AG09319 (cell line): ENCODE results near the gene ANKRD6.

Experiments used
- DNase-seq: peaks from one replicate; pipeline ENCODE4 v3.0.0-alpha.2; 2010; ENCODE audit warnings: low read depth; ENCODE audit errors: extremely low read depth
- TF ChIP-seq, protein P1 (sequence below): IDR thresholded peaks from 2 replicates; pipeline ENCODE4 v1.5.1; 2011; ENCODE audit warnings: low read depth, mild to moderate bottlenecking, inconsistent platforms, low read length, moderate library complexity

Gene ANKRD6

DNA sequence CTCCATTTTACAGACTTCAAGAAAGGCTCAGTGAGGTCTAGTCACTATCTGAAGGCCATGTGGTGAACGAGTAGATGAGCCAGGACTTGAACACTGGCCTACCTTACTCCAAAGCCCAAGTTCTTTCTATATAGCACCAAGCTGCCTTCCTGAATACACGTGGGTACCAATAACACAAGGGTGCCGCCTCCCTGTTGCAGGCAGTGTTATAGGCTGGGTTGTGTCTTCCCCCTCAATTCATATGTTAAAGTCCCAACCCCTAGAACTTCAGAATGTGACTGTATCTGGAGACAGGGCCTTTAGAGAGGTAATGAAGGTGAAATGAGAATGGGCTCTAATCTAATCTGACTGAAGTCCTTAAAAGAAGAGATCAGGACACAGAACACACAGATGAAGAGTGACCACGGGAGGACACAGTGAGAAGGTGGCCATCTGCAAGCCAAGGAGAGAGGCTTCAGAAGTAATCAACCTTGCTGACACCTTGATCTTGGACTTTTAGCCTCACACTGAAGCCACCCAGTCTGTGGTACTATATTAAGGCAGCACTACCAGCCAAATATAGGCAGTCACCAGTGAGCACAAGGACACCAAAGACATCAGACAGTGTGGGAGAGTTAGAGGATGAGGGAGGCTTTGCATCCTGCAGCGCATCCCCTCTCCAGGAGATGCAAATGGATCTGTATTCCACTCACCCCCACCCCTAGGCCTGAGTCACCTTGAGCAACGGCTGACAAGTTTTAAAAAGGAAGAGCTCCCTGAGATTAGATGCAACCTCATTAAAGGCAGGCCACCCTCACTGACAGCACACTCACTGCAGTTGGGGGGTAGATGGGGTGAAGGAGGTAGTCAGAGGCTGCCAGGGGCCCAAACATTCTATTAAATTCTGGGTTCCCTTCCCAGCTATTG is 246.5 kb downstream of the ANKRD6 start:
- DNase-seq: no peak
- TF ChIP-seq, protein P1, sequence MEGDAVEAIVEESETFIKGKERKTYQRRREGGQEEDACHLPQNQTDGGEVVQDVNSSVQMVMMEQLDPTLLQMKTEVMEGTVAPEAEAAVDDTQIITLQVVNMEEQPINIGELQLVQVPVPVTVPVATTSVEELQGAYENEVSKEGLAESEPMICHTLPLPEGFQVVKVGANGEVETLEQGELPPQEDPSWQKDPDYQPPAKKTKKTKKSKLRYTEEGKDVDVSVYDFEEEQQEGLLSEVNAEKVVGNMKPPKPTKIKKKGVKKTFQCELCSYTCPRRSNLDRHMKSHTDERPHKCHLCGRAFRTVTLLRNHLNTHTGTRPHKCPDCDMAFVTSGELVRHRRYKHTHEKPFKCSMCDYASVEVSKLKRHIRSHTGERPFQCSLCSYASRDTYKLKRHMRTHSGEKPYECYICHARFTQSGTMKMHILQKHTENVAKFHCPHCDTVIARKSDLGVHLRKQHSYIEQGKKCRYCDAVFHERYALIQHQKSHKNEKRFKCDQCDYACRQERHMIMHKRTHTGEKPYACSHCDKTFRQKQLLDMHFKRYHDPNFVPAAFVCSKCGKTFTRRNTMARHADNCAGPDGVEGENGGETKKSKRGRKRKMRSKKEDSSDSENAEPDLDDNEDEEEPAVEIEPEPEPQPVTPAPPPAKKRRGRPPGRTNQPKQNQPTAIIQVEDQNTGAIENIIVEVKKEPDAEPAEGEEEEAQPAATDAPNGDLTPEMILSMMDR: no peak

DNA sequence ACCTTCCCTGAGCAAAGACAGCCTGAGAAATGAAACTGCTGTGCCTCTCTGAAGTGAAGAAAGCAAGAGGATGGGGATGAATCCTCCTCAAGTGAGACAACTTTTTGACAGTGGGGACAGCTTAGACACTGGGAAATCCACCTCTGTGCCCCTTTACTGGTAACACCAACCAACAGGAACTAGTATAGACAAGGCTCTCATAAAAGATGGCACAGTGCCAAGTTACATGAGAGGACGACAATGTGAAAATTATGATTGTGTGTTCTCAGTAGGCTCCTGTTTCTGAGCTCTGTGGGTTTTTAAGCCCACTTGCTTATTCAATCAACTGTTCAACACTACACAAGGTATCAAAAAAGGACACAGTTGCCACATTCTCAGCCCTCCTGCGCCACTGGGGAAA is 247.2 kb downstream of the ANKRD6 start:
- TF ChIP-seq, protein P1: no peak
- no peak for DNase-seq

DNA sequence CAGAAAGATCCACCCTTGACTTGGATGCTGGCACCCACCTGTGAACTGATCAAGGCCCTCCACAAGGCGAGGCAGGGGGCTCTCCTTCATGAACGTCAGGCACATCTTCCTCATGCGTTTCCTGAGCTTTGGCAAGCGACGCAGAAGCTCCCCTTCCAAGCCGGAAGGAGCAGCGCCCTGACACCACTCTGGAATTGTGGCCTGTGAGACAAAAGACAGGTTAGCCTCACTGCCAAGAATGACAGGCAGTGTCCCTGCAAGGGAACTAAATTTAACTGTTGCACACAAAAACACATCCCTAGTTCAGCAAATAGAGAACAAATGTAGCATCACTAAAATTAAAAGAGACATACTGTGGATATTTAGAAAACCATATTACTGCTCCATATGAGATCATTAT is 247.6 kb downstream of the ANKRD6 start:
- TF ChIP-seq, protein P1: no peak
- DNase-seq: no peak

DNA sequence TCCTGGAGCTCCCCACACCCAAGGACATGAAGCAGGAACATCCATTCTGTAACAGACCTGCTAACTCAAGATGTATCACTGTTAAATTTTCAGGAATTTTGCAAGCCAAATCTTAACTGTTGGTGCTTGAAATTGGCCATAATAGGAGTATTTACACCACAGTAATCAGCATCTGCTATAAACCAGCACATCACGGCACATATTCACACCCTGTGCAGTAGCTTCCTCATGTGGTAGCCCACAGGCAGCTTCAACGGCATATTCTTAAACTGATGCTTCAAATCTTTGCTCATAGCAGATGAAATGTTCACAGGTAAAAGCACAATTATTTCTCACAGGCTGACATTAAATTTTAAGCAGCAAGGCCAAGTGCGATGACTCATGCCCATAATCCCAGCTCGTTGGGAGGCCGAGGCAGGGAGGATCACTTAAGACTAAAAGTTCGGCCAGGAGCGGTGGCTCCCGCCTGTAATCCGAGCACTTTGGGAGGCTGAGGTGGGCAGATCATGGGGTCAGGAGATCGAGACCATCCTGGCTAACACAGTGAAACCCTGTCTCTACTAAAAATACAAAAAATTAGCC is 249.1 kb downstream of the ANKRD6 start:
- DNase-seq: no peak
- TF ChIP-seq, protein P1: no peak

DNA sequence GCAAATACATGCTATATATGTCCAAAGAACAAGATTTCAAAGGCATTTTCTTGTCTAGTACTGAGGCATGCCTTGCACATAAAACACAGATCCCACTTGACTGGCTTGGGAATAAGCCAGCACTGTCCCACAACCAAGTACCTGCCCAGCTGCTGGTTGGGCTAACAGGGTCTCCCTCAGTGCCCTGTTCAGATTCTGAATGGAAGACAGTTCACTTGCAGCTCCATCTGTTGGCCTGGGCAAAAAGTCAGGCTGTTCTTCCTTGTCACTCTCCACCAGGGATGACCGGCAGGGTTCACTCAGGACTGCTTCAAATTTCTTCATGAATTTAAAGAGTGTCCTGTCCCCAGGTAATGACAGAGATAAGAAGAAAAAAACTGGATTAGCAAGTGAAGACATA is 250.0 kb downstream of the ANKRD6 start:
- TF ChIP-seq, protein P1: no peak
- DNase-seq: no peak
